Mesendoderm (in vitro differentiated cells): ENCODE data around the gene GAPDHS.
A peak's percentile ranks its signal among the peaks of the same experiment; 100 is the strongest.

Experiments
- DNase-seq: peaks from one replicate; pipeline ENCODE4 v3.0.0; 2013
- H2AK5ac ChIP-seq: 2 replicates; pipeline ENCODE4 v1.6.1; 2013; ENCODE audit warnings: low read length, inconsistent platforms
- H2BK120ac ChIP-seq: 2 replicates; pipeline ENCODE4 v1.6.1; 2013; ENCODE audit warnings: low read depth, mild to moderate bottlenecking, low read length, moderate library complexity, mixed read lengths
- H2BK15ac ChIP-seq: replicated peaks from 2 replicates; pipeline ENCODE4 v1.6.1; 2013; ENCODE audit warnings: low read depth, mild to moderate bottlenecking, moderate library complexity
- H2BK5ac ChIP-seq: 2 replicates; pipeline ENCODE4 v1.6.1; 2013; ENCODE audit warnings: low read length, inconsistent platforms
- H3K18ac ChIP-seq: 2 replicates; pipeline ENCODE4 v1.6.1; 2013; ENCODE audit warnings: mild to moderate bottlenecking, low read length, mixed read lengths
- H3K23ac ChIP-seq: one replicate; pipeline ENCODE4 v1.6.1; 2013; ENCODE audit warnings: low read length
- H3K27ac ChIP-seq: 2 replicates; pipeline ENCODE4 v1.5.1; 2013; ENCODE audit warnings: low read depth, mild to moderate bottlenecking, inconsistent platforms, low read length, moderate library complexity
- H3K27me3 ChIP-seq: 2 replicates; pipeline ENCODE4 v1.6.1; 2013; ENCODE audit warnings: low read length, control low read depth, mild to moderate bottlenecking, inconsistent platforms; ENCODE audit not compliant: insufficient read depth, poor library complexity
- H3K36me3 ChIP-seq: 2 replicates; pipeline ENCODE4 v1.6.1; 2013; ENCODE audit warnings: low read length, inconsistent platforms; ENCODE audit not compliant: control insufficient read depth, insufficient read depth
- H3K4ac ChIP-seq: one replicate; pipeline ENCODE4 v1.6.1; 2013; ENCODE audit warnings: low read depth, mild to moderate bottlenecking, low read length, moderate library complexity
- H3K4me1 ChIP-seq: 2 replicates; pipeline ENCODE4 v1.6.1; 2013; ENCODE audit warnings: low read depth, low read length, inconsistent platforms; ENCODE audit not compliant: control insufficient read depth
- H3K4me2 ChIP-seq: 2 replicates; pipeline ENCODE4 v1.6.1; 2013; ENCODE audit warnings: low read length
- H3K4me3 ChIP-seq: 2 replicates; pipeline ENCODE4 v1.5.1; 2013; ENCODE audit warnings: mild to moderate bottlenecking, low read length
- H3K56ac ChIP-seq: one replicate; pipeline ENCODE4 v1.6.1; 2013; ENCODE audit warnings: low read length
- H3K79me1 ChIP-seq: 2 replicates; pipeline ENCODE4 v1.6.1; 2013; ENCODE audit warnings: low read length, inconsistent platforms
- H3K79me2 ChIP-seq: 2 replicates; pipeline ENCODE4 v1.6.1; 2013; ENCODE audit warnings: mild to moderate bottlenecking, low read length; ENCODE audit not compliant: control insufficient read depth, insufficient read depth
- H3K9ac ChIP-seq: 2 replicates; pipeline ENCODE4 v1.6.1; 2013; ENCODE audit warnings: low read length, inconsistent platforms
- H4K5ac ChIP-seq: one replicate; pipeline ENCODE4 v1.6.1; 2013; ENCODE audit warnings: low read length
- H4K8ac ChIP-seq: one replicate; pipeline ENCODE4 v1.6.1; 2013; ENCODE audit warnings: low read depth, mild to moderate bottlenecking, control low read depth, low read length, moderate library complexity
- WGBS: extraction: QIAGEN DNeasy Blood & Tissue Kit; methylation state at CpG from one replicate; pipeline ENCODE4 v1.1.7; 2013; ENCODE audit warnings: low lambda C conversion rate, missing lambda C conversion rate; ENCODE audit not compliant: insufficient coverage; ENCODE audit errors: extremely low coverage; 5-methylcytosine and 5-hydroxymethylcytosine counted together

The GAPDHS gene

GRCh38 chr19:35557539-35558399 lies 24.5 kb downstream of the GAPDHS start:
- peak; percentile 96 for DNase-seq
- peak overlapping the region; percentile 54 for H3K9ac ChIP-seq
- H3K79me1 ChIP-seq: no peaks in the 10 kb centered on the region
- no peak overlapping the region for H4K5ac ChIP-seq
- H3K18ac ChIP-seq: no peak overlapping the region
- H3K56ac ChIP-seq: peak overlapping the region; percentile 88
- no peak overlapping the region for H2AK5ac ChIP-seq
- H3K4ac ChIP-seq: no peak overlapping the region
- H3K36me3 ChIP-seq: no peaks in the 10 kb centered on the region
- no peak overlapping the region for H2BK15ac ChIP-seq
- H3K27ac ChIP-seq: no peak overlapping the region
- H3K4me2 ChIP-seq: peak overlapping the region; percentile 98
- H3K79me2 ChIP-seq: no peaks in the 10 kb centered on the region
- WGBS: no CpG with 5 or more reads among the region's 60 CpGs
- H3K4me3 ChIP-seq: peak overlapping the region; percentile 66
- H2BK5ac ChIP-seq: no peak overlapping the region
- H4K8ac ChIP-seq: no peak overlapping the region
- no peak overlapping the region for H3K23ac ChIP-seq
- H2BK120ac ChIP-seq: no peak overlapping the region
- no peaks in the 10 kb centered on the region for H3K27me3 ChIP-seq
- no peaks in the 10 kb centered on the region for H3K4me1 ChIP-seq

GRCh38 chr19:35558400-35559280 lies 25.4 kb downstream of the GAPDHS start:
- H3K56ac ChIP-seq: no peak overlapping the region
- no peaks in the 10 kb centered on the region for H3K4me1 ChIP-seq
- H3K79me1 ChIP-seq: no peaks in the 10 kb centered on the region
- no peak overlapping the region for H3K27ac ChIP-seq
- no peak overlapping the region for H3K4me3 ChIP-seq
- no peak for DNase-seq
- peak overlapping the region; percentile 42 for H3K4me2 ChIP-seq
- WGBS: no CpG with 5 or more reads among the region's 53 CpGs
- no peak overlapping the region for H3K4ac ChIP-seq
- H3K79me2 ChIP-seq: no peaks in the 10 kb centered on the region
- H3K27me3 ChIP-seq: no peaks in the 10 kb centered on the region
- H2BK120ac ChIP-seq: no peak overlapping the region
- H2BK5ac ChIP-seq: no peak overlapping the region
- no peak overlapping the region for H4K5ac ChIP-seq
- no peak overlapping the region for H3K23ac ChIP-seq
- no peaks in the 10 kb centered on the region for H3K36me3 ChIP-seq
- H3K9ac ChIP-seq: no peak overlapping the region
- H3K18ac ChIP-seq: no peak overlapping the region
- no peak overlapping the region for H2BK15ac ChIP-seq
- H4K8ac ChIP-seq: no peak overlapping the region
- H2AK5ac ChIP-seq: no peak overlapping the region

DNA sequence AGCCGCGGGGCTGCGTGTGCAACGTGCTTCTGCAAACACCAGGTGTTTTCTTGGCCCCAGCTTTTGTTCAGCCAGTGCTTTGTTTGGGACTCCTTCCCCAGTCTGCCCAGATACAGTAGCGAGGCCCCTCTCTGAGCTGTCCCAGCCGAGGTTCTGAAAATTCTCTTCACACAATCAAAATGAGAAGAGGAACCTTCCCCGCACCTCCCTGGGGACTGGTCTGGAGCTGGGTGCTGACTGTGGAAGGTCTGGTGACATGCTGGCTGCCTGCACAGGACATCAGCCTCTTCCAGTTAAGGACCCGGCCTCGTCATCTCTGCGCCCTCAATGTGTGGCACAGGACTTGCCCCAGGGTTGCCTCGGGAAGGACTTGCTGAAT lies 26.0 kb downstream of the GAPDHS start:
- H4K8ac ChIP-seq: no peak overlapping the region
- no peaks in the 10 kb centered on the region for H3K27me3 ChIP-seq
- no peak overlapping the region for H3K9ac ChIP-seq
- no peak overlapping the region for H3K56ac ChIP-seq
- H2BK120ac ChIP-seq: no peak overlapping the region
- no CpG with 5 or more reads among the region's 11 CpGs for WGBS
- H2BK5ac ChIP-seq: no peak overlapping the region
- no peaks in the 10 kb centered on the region for H3K79me1 ChIP-seq
- H3K79me2 ChIP-seq: no peaks in the 10 kb centered on the region
- H3K4me2 ChIP-seq: no peak overlapping the region
- H2BK15ac ChIP-seq: no peak overlapping the region
- H4K5ac ChIP-seq: no peak overlapping the region
- H3K27ac ChIP-seq: no peak overlapping the region
- no peak overlapping the region for H3K4me3 ChIP-seq
- H3K4me1 ChIP-seq: no peaks in the 10 kb centered on the region
- no peak overlapping the region for H3K4ac ChIP-seq
- DNase-seq: no peak
- H3K23ac ChIP-seq: no peak overlapping the region
- H3K18ac ChIP-seq: no peak overlapping the region
- no peak overlapping the region for H2AK5ac ChIP-seq
- H3K36me3 ChIP-seq: no peaks in the 10 kb centered on the region

DNA sequence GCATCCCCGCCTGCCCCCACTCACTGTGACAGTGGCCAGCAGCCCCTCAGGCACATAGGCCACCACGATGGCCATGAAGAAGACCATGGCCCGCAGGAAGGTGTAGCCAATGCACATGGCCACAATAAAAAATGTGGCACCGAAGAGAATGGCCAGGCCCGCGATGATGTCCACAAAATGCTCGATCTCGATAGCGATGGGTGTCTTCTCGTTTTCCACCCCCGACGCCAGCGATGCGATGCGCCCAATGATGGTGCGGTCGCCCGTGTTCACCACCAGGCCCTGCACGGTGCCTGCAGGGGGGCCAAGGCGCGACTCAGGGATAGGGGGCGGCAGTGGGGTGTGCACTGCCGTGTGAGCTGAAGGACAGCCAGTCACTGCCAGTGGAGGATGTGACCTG lies 26.5 kb downstream of the GAPDHS start:
- WGBS: no CpG with 5 or more reads among the region's 23 CpGs
- Histone ChIP-seq H3K4me1 (no peaks in the 10 kb centered on the region), H4K5ac (no peak overlapping the region), H3K27me3 (no peaks in the 10 kb centered on the region), H2AK5ac (no peak overlapping the region), H3K27ac (no peak overlapping the region), H3K23ac (no peak overlapping the region), H3K79me1 (no peaks in the 10 kb centered on the region), H2BK5ac (no peak overlapping the region), H4K8ac (no peak overlapping the region), H3K18ac (no peak overlapping the region), H3K4me2 (no peak overlapping the region), H3K9ac (no peak overlapping the region), H3K36me3 (no peaks in the 10 kb centered on the region), H3K79me2 (no peaks in the 10 kb centered on the region), H2BK120ac (no peak overlapping the region), H3K56ac (no peak overlapping the region), H3K4me3 (no peak overlapping the region), H3K4ac (no peak overlapping the region), H2BK15ac (no peak overlapping the region)
- DNase-seq: no peak

DNA sequence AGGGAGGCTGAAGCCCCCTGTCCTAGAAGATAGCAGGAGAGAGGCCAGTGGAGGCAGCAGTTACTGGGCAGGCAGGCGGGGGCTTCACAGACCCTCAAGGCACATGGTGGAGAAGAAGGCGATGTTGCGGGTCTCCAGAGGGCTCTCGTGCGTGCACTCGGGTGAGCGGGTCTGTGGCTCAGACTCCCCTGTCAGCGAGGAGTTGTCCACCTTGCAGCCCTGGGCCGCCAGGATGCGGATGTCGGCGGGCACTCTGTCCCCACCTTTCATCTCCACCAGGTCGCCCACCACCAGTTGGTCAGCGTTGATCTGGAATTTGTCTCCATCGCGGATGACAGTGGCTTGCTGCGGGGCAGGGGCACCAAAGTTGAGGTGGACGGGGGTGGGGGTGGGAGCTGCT lies 27.0 kb downstream of the GAPDHS start:
- Histone ChIP-seq H3K4me1 (no peaks in the 10 kb centered on the region), H3K56ac (no peak overlapping the region), H2AK5ac (no peak overlapping the region), H3K27ac (no peak overlapping the region), H3K23ac (no peak overlapping the region), H3K27me3 (no peaks in the 10 kb centered on the region), H2BK120ac (no peak overlapping the region), H4K8ac (no peak overlapping the region), H3K79me2 (no peaks in the 10 kb centered on the region), H3K79me1 (no peaks in the 10 kb centered on the region), H3K36me3 (no peaks in the 10 kb centered on the region), H3K9ac (no peak overlapping the region), H2BK5ac (no peak overlapping the region), H4K5ac (no peak overlapping the region), H2BK15ac (no peak overlapping the region), H3K18ac (no peak overlapping the region), H3K4ac (no peak overlapping the region), H3K4me2 (no peak overlapping the region), H3K4me3 (no peak overlapping the region)
- no peak for DNase-seq
- no CpG with 5 or more reads among the region's 18 CpGs for WGBS
